ENCODE results near the gene ZNF518A. TPM values are rescaled to one million over a fixed set of nuclear protein-coding genes. Genes with fewer than 3 reads are reported as not detected.

Gene ZNF518A
- total and polyA plus RNA-seq, 9 of the 15 experiments (the other 6 are each of a cell fraction or from before 2014, with no cell fraction given), result 6.3 to 30.0 (median 17.4) TPM

DNA sequence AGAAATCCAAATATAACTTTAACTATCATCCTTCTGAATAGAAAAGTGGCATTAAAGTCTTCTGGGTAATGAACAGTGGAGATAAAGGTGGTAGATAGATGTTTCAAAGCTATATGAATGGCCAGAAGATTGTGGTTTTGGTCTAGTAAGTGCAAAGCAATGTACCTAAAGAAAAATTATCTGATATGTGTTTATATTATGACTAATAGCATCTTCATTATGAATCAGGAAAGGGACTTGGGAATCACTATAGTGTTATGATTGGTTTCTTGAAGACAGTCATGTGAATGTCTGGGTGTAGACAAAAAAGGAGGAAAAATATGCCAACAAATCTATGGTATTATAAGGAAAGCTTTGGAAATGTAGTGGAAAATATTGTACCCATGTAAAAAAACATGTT lies 3.0 kb downstream of the ZNF518A start:
- POLR2A ChIA-PET, result interaction anchor here (0.7 kb wide), 1 partner anchor 1199 kb away, joined by 3 read pairs; no protein-coding TSS in a partner anchor
- no peaks in the 10 kb centered on the region for H3K27me3 ChIP-seq (ENCODE audit: control insufficient read depth in 2 of 2, insufficient read depth in 2 of 2, low read length in 2 of 2)
- no peaks in the 10 kb centered on the region; a peak in 2 of 5 replicates for H3K4me1 ChIP-seq (replicated peaks in 1 of 2; ENCODE audit: control insufficient read depth in 2 of 2, insufficient read depth in 2 of 2, low read length in 2 of 2)
- H3K9me3 ChIP-seq (replicated peaks; ENCODE audit: control insufficient read depth, insufficient read depth, low read depth, low read length), result no peaks in the 10 kb centered on the region
- no peak overlapping the region for H3K4me2 ChIP-seq (ENCODE audit: insufficient read depth, low read length)
- intact Hi-C loops (cut with micrococcal nuclease) (no loop called here), in situ Hi-C loops (cut with MboI) (loop anchor here (5.0 kb wide), 1 partner anchor 86 kb away; no protein-coding TSS in a partner anchor)
- ATAC-seq (no peak), FAIRE-seq (no peak), DNase-seq (ENCODE audit: extremely low read depth in 1 of 4, low spot score in 3 of 4) (no peak)
- no peak overlapping the region for H3K27ac ChIP-seq (ENCODE audit: extremely low read depth, low read depth, low read length)
- no peak overlapping the region for H3K9ac ChIP-seq (ENCODE audit: insufficient read depth in 1 of 2, low read depth in 2 of 2, low read length in 2 of 2)
- H4K20me1 ChIP-seq (replicated peaks; ENCODE audit: control insufficient read depth, insufficient read depth, low read length), result no peaks in the 10 kb centered on the region
- peaks cover 51% of the 10 kb centered on the region for H3K36me3 ChIP-seq (ENCODE audit: control insufficient read depth, insufficient read depth, low read length)
- H3K4me3 ChIP-seq, result no peak overlapping the region
- CTCF ChIA-PET (ENCODE audit: low intra/inter-chr PET ratio), result interaction anchor here (0.7 kb wide), 1 partner anchor 116 kb away, joined by 3 read pairs; no protein-coding TSS in a partner anchor
- no TSS peak for BruUV-seq (replicated peaks)
- no peaks in the 10 kb centered on the region for H3K9me1 ChIP-seq (ENCODE audit: control insufficient read depth, insufficient read depth, low read length)
- H2AFZ ChIP-seq (ENCODE audit: low read depth, low read length), result no peak overlapping the region
- H3K79me2 ChIP-seq (ENCODE audit: control insufficient read depth, insufficient read depth, low read length), result peaks cover 61% of the 10 kb centered on the region
- TF ChIP-seq SNRNP70 (optimal IDR thresholded peaks at IDR 0.05; ENCODE audit: low read depth, low read length), result no peak
- TF ChIP-seq ZNF551 (CRISPR knock-in tag; IDR thresholded peaks at IDR 0.05), result no peak
- TF ChIP-seq ZNF175 (CRISPR knock-in tag; IDR thresholded peaks at IDR 0.05; ENCODE audit: low read depth), result no peak
- no peak for TF ChIP-seq HLTF (IDR thresholded peaks at IDR 0.05)
- no peak for TF ChIP-seq SLC30A9 (CRISPR knock-in tag; IDR thresholded peaks at IDR 0.05)
- TF ChIP-seq ZNF133 (CRISPR knock-in tag; IDR thresholded peaks at IDR 0.05), result no peak
- TF ChIP-seq SRSF1 (IDR thresholded peaks at IDR 0.05; ENCODE audit: low read depth, low read length), result no peak
- no peak for TF ChIP-seq PTBP1 (IDR thresholded peaks at IDR 0.05; ENCODE audit: low read depth, low read length)
- TF ChIP-seq TEAD2 (tag; IDR thresholded peaks at IDR 0.05), result no peak
- TF ChIP-seq KAT7 (CRISPR knock-in tag; IDR thresholded peaks at IDR 0.05; ENCODE audit: borderline replicate concordance), result no peak
- TF ChIP-seq CHD2 (IDR thresholded peaks at IDR 0.05; ENCODE audit: low read depth, low read length), result no peak
- no peak for TF ChIP-seq ZNF76 (CRISPR knock-in tag; IDR thresholded peaks at IDR 0.05; ENCODE audit: borderline replicate concordance)
- TF ChIP-seq RBM34 (IDR thresholded peaks at IDR 0.05; ENCODE audit: borderline replicate concordance, insufficient read depth, low read length), result no peak
- TF ChIP-seq CEBPG (CRISPR knock-in tag; IDR thresholded peaks at IDR 0.05), result no peak
- TF ChIP-seq CEBPG (tag; conservative IDR thresholded peaks at IDR 0.05 in 1 of 2, IDR thresholded peaks at IDR 0.05 in 1 of 2), result no peak
- TF ChIP-seq KLF16 (IDR thresholded peaks at IDR 0.05), result no peak
